Endothelial cell of umbilical vein (primary cell): Measurements from ENCODE around the gene CYFIP1. TPM values are rescaled to one million over a fixed set of nuclear protein-coding genes. Genes with fewer than 3 reads are reported as not detected.

Experiments
- BruUV-seq: library from RNA; stranded (reverse); fragments of 400-500 nt; replicated peaks from 2 replicates; lab custom pipeline; 2021; lab: Mats Ljungman, UMichigan
- CTCF ChIA-PET: fragments of 300-600, 350-600 bp; sonication (Branson Sonifier 250); formaldehyde crosslinking; loops from one replicate; lab custom pipeline; 2021; ENCODE audit warnings: antibody characterized with exemption, inconsistent platforms; lab: Charles Lee
- POLR2A ChIA-PET: fragments of 300-600, 350-600 bp; sonication (Branson Sonifier 250); formaldehyde crosslinking; loops from one replicate; lab custom pipeline; 2021; ENCODE audit warnings: antibody characterized with exemption, inconsistent platforms; lab: Charles Lee
- DNase-seq: peaks from one replicate; pipeline ENCODE4 v3.0.0-alpha.2; 2011; ENCODE audit warnings: low read depth, low spot score
- FAIRE-seq: peaks from 2 replicates; lab custom pipeline; 2011; peaks lifted over from hg19 to GRCh38; lab: Jason Lieb, UNC
- H2AFZ ChIP-seq: 2 replicates; pipeline ENCODE4 v1.6.0; 2012; ENCODE audit warnings: low read depth, low read length, control low read depth, inconsistent platforms
- H3K27ac ChIP-seq: 2 replicates; pipeline ENCODE4 v1.5.1; 2011; ENCODE audit warnings: low read depth, mild to moderate bottlenecking, control low read depth, low read length, moderate library complexity; ENCODE audit not compliant: insufficient read depth
- H3K27me3 ChIP-seq, 2 experiments: 2 replicates each; pipeline versions ENCODE4 v1.6.0 to v1.6.1; 2011; ENCODE audit warnings: low read length in 2 of 2, mixed read lengths in 1 of 2; ENCODE audit not compliant: control insufficient read depth in 2 of 2, insufficient read depth in 2 of 2
- H3K36me3 ChIP-seq, 2 experiments: 2 replicates in 1 of 2; 3 replicates in 1 of 2; pipeline ENCODE4 v1.5.1; 2011; ENCODE audit warnings: low read length in 2 of 2, mild to moderate bottlenecking in 1 of 2, moderate library complexity in 1 of 2; ENCODE audit not compliant: control insufficient read depth in 2 of 2, insufficient read depth in 2 of 2; ENCODE audit errors: extremely low read depth in 1 of 2
- H3K4me1 ChIP-seq: 3 replicates; pipeline ENCODE4 v1.5.1; 2011; ENCODE audit warnings: mild to moderate bottlenecking, low read length; ENCODE audit not compliant: control insufficient read depth, insufficient read depth; ENCODE audit errors: extremely low read depth
- H3K4me2 ChIP-seq: 2 replicates; pipeline ENCODE4 v1.6.1; 2011; ENCODE audit warnings: low read length, control low read depth, mixed read lengths; ENCODE audit not compliant: insufficient read depth
- H3K4me3 ChIP-seq, 3 experiments: fragments of 200-600 bp in 1 of 3; sonication (generic), shearing (Covaris generic) in 1 of 3; replicated peaks in 1 of 3; 2 replicates each; pipeline ENCODE4 v1.5.1; 2011 to 2016; ENCODE audit warnings: control low read depth in 3 of 3, low read length in 3 of 3, mild to moderate bottlenecking in 2 of 3, inconsistent platforms in 1 of 3, low read depth in 1 of 3, moderate library complexity in 1 of 3; ENCODE audit not compliant: insufficient read depth in 1 of 3
- H3K79me2 ChIP-seq: 2 replicates; pipeline ENCODE4 v1.6.0; 2012; ENCODE audit warnings: low read length, inconsistent platforms; ENCODE audit not compliant: control insufficient read depth, insufficient read depth
- H3K9ac ChIP-seq: replicated peaks from 2 replicates; pipeline ENCODE3; 2011; ENCODE audit warnings: low read length, control low read depth; ENCODE audit not compliant: insufficient read depth; ENCODE audit errors: extremely low read depth
- H3K9me1 ChIP-seq: replicated peaks from 3 replicates; pipeline ENCODE4 v1.6.0; 2011; ENCODE audit warnings: mild to moderate bottlenecking, low read length; ENCODE audit not compliant: control insufficient read depth, insufficient read depth; ENCODE audit errors: extremely low read depth
- H3K9me3 ChIP-seq: replicated peaks from 2 replicates; pipeline ENCODE4 v1.5.1; 2012; ENCODE audit warnings: low read length, inconsistent platforms; ENCODE audit not compliant: control insufficient read depth, insufficient read depth
- H4K20me1 ChIP-seq: replicated peaks from 2 replicates; pipeline ENCODE3; 2011; ENCODE audit warnings: mild to moderate bottlenecking, low read length; ENCODE audit not compliant: control insufficient read depth, insufficient read depth; ENCODE audit errors: extremely low read depth
- CTCF ChIP-seq, 2 donors: IDR thresholded peaks; 1 replicate in 1 of 2; 2 replicates in 1 of 2; pipeline ENCODE4 v1.5.1; 2011; ENCODE audit warnings: low read length in 2 of 2, mild to moderate bottlenecking in 2 of 2, moderate library complexity in 2 of 2, control low read depth in 1 of 2, inconsistent platforms in 1 of 2, low read depth in 1 of 2; ENCODE audit not compliant: insufficient read depth in 1 of 2; ENCODE audit errors: extremely low read depth in 1 of 2
- EZH2 ChIP-seq: IDR thresholded peaks from 2 replicates; pipeline ENCODE4 v1.6.1; 2012; ENCODE audit warnings: borderline replicate concordance, low read depth, mild to moderate bottlenecking, moderate library complexity, low read length, inconsistent platforms; ENCODE audit not compliant: severe bottlenecking
- FOS ChIP-seq: IDR thresholded peaks from 2 replicates; pipeline ENCODE4 v1.6.1; 2011; ENCODE audit warnings: mild to moderate bottlenecking, low read length, moderate library complexity, borderline replicate concordance; ENCODE audit not compliant: insufficient read depth
- GATA2 ChIP-seq: IDR thresholded peaks from 2 replicates; pipeline ENCODE4 v1.7.0; 2011; ENCODE audit warnings: low read depth, mild to moderate bottlenecking, moderate library complexity, mixed read lengths, low read length; ENCODE audit not compliant: insufficient read length, insufficient read depth
- JUN ChIP-seq: IDR thresholded peaks from 2 replicates; pipeline ENCODE4 v1.6.1; 2011; ENCODE audit warnings: borderline replicate concordance, low read depth; ENCODE audit not compliant: insufficient read length, insufficient read depth
- MAX ChIP-seq: IDR thresholded peaks from 2 replicates; pipeline ENCODE4 v1.6.1; 2011; ENCODE audit not compliant: insufficient read depth, insufficient read length
- MYC ChIP-seq: IDR thresholded peaks from one replicate; pipeline ENCODE4 v1.6.1; 2011; ENCODE audit warnings: mild to moderate bottlenecking, low read depth, low read length
- POLR2A ChIP-seq: IDR thresholded peaks from 2 replicates; pipeline ENCODE4 v1.6.1; 2012; ENCODE audit warnings: low read depth, mild to moderate bottlenecking, control low read depth, low read length
- POLR2AphosphoS5 ChIP-seq: IDR thresholded peaks from 2 replicates; pipeline ENCODE4 v1.6.1; 2012; ENCODE audit warnings: low read depth, mild to moderate bottlenecking, control low read depth, low read length, moderate library complexity; ENCODE audit not compliant: insufficient read depth
- dilution Hi-C: fragments of 300-500 bp; cut with MboI; formaldehyde crosslinking; loops from one replicate; pipeline ENCODE4 v1.15.0; 2019; ENCODE audit warnings: low sequenced_read_pairs; ENCODE audit not compliant: extremely low pct_ligation_motif_present
- intact Hi-C: fragments of 100-400 bp; cut with micrococcal nuclease; formaldehyde crosslinking; loops from one replicate; pipeline ENCODE4 v1.10.0; 2022
- polyA plus RNA-seq, 4 experiments: library from polyadenylated mRNA; depleted of rRNA in 3 of 4; stranded (reverse) in 3 of 4; unstranded in 1 of 4; fragments of >200 nt; gene quantifications; 2 replicates each; pipeline versions ENCODE4 v1.2.1 to v1.2.3, GENCODE V29; 2011 to 2012; ENCODE audit warnings: missing spikeins in 1 of 4
- total RNA-seq: library from RNA; stranded (reverse); gene quantifications from 2 replicates; pipeline ENCODE4 v1.2.3, GENCODE V29; 2021

The CYFIP1 gene
- total and polyA plus RNA-seq, 2 donors (not counting 3 experiments of a cell fraction or from before 2014, with no cell fraction given) = 81.4 to 158 TPM

GRCh38 chr15:22973987-22974386 is 6.2 kb downstream of the CYFIP1 start:
- no peak overlapping the region for H3K4me3 ChIP-seq
- no TSS peak for BruUV-seq
- H3K4me1 ChIP-seq = peaks cover 11% of the 10 kb centered on the region
- H4K20me1 ChIP-seq = no peaks in the 10 kb centered on the region
- DNase-seq (no peak), FAIRE-seq (no peak)
- TF ChIP-seq MYC = no peak
- no peak for TF ChIP-seq JUN
- TF ChIP-seq POLR2AphosphoS5 = no peak
- no peak for TF ChIP-seq POLR2A
- TF ChIP-seq GATA2 = no peak
- no peak for TF ChIP-seq FOS
- no peak for TF ChIP-seq MAX
- TF ChIP-seq CTCF (IDR thresholded peaks at IDR 0.05; ENCODE audit: extremely low read depth in 1 of 2, insufficient read depth in 1 of 2, low read depth in 1 of 2, low read length in 2 of 2) = no peak
- no peak for TF ChIP-seq EZH2
- H2AFZ ChIP-seq = no peak overlapping the region
- H3K27me3 ChIP-seq = no peaks in the 10 kb centered on the region
- peaks cover 91% of the 10 kb centered on the region for H3K79me2 ChIP-seq
- no peak overlapping the region for H3K9ac ChIP-seq
- H3K27ac ChIP-seq = no peak overlapping the region
- no peaks in the 10 kb centered on the region for H3K9me1 ChIP-seq
- ChIA-PET POLR2A (no interaction called here), CTCF (interaction anchor here (0.9 kb wide), 1 partner anchor 10 kb away, joined by 4 read pairs; no protein-coding TSS in a partner anchor)
- dilution Hi-C loops (no loop called here), intact Hi-C loops (no loop called here)
- H3K9me3 ChIP-seq = no peaks in the 10 kb centered on the region
- H3K36me3 ChIP-seq = no peaks in the 10 kb centered on the region
- no peak overlapping the region for H3K4me2 ChIP-seq
